GM21529 (cell line): Measurements from ENCODE around the gene SLC37A2.
"Not testable (repeated sequence)": the region's sequence is repeated elsewhere in the genome, so short reads cannot be mapped to it uniquely, and the experiment has no call there.

Source experiments
- ATAC-seq: cut with Tn5 transposase; IDR thresholded peaks from one replicate; pipeline ENCODE4 v1.9.1; 2021; ENCODE audit not compliant: unreplicated experiment

The SLC37A2 gene

GRCh38 chr11:125083312-125084056 is 20.4 kb downstream of the SLC37A2 start:
- ATAC-seq: no peak

DNA sequence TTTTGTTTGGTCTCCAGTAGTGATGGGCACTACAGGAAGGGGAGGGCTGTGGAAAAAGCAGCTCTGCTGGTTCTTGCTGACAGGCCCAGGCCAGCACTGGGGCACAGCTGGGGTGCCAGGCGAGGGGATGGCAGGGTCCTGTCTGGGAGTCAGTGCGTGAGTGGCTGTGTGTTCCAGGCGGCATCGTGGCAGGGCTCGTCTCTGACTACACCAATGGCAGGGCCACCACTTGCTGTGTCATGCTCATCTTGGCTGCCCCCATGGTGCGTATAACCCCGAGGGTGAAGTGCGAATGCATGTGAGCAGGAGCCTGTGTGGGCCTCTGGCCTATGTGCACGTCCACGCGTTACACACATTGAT is 20.9 kb downstream of the SLC37A2 start:
- no peak for ATAC-seq

GRCh38 chr11:125084761-125085231 is 21.7 kb downstream of the SLC37A2 start:
- ATAC-seq: no peak

- ATAC-seq: no peak
Observed at GRCh38 chr11:125085301-125086081, 22.4 kb downstream of the SLC37A2 start.

- no peak for ATAC-seq
Observed at GRCh38 chr11:125086633-125087296, 23.7 kb downstream of the SLC37A2 start.

- ATAC-seq: no peak
Observed at GRCh38 chr11:125088123-125088522, 25.0 kb downstream of the SLC37A2 start.

- ATAC-seq: no peak
Observed at GRCh38 chr11:125088576-125089455, 25.7 kb downstream of the SLC37A2 start.

DNA sequence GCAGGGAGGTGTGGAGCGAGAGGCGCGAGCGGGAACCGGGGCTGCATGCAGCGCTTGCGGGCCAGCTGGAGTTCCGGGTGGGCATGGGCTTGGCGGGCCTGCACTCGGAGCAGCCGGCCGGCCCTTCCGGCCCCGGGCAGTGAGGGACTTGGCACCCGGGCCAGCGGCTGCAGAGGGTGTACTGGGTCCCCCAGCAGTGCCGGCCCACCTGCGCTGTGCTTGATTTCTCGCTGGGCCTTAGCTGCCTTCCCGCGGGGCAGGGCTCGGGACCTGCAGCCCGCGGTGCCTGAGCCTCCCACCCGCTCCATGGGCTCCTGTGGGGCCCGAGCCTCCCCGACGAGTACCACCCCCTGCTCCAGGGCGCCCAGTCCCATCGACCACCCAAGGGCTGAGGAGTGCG is 26.4 kb downstream of the SLC37A2 start:
- not testable (repeated sequence) for ATAC-seq

GRCh38 chr11:125090151-125090550 is 27.0 kb downstream of the SLC37A2 start:
- not testable (repeated sequence) for ATAC-seq

DNA sequence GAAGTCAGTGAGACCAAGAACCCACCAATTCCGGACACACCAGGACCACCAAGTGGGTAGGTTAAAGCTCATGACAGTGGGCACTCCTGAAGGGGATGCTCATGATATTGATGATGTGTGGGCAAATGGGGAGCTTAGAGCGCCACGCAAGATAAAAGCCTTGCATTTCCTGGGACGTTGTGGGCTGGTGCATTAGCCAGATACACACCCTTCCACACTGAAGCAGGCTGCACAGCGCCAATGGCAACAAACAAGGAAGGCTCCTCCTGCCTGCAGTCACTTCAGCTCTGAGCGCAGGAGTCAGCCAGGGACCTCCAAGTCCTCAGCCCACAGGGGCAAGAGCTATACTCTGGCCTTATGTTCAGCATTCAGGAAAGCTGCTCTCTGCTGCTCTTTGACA is 27.7 kb downstream of the SLC37A2 start:
- ATAC-seq: no peak

DNA sequence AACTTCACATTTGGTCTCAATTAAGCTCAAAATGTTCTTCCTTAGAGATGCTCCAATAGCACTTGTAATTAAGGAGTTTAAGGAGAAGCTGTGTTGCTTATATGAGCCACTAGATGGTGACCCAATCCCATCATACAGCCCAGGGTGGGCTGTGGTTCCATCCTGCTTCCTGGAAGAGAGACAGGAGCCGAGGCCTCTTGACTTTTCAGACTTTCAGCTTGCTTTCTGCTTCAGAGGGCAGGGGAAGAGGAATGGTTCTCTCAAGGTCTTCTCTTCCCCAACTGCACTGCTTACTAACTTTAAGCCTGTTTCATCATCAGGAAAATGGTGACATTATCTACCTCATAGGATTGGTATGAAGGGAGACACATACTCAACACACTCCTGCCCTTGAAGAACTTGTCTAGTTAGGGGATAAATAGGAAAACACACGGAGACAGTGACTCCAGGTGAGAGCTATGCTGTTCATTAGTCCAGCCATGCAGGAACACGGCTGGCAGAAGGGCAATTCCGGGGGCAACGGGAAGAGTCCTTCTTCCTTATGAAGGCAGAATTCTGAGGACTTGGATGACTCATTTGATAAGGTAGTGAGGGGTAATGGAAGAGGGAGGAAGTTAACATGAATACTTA is 28.3 kb downstream of the SLC37A2 start:
- ATAC-seq: peak; percentile 62

GRCh38 chr11:125091877-125092664 is 29.0 kb downstream of the SLC37A2 start:
- no peak for ATAC-seq

DNA sequence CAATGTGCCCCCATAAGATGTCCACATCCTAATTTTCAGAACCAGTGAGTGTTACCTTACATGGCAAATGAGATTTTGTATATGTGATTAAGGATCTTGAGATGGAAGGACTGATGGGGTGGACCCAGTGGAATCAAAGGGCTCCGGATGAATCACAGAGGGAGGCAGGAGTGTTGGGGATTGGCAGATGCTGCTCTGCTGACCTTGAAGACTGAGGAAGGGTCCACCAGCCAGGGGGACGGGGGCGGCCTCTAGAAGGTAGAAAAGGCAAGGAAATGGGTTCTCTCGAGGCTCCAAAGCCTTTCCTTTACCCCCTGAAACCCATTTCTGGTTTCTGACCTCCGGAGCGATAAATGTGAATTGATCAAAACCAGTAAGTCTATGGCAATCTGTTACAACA is 29.6 kb downstream of the SLC37A2 start:
- ATAC-seq: no peak

DNA sequence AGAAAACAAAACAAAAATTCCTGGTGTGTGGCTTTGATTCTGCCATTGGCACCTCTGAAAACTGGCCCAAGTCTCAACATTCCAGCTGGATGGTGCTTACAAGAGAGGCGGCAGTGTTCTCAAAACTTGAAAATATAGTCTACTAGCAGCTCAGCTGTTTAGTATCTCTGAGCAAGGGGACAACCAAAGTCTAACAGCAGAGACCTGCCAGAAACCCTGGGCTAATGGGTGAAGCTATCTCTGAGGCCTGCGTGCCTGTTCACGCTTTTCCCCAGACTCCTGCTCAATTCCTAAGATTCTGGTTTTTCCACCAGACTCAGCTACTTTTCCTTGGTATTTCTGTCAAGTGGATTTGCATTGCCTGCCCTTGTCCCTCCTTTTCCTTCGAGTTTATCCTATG is 30.4 kb downstream of the SLC37A2 start:
- no peak for ATAC-seq

- no peak for ATAC-seq
Observed at GRCh38 chr11:125094731-125095130, 31.6 kb downstream of the SLC37A2 start.

DNA sequence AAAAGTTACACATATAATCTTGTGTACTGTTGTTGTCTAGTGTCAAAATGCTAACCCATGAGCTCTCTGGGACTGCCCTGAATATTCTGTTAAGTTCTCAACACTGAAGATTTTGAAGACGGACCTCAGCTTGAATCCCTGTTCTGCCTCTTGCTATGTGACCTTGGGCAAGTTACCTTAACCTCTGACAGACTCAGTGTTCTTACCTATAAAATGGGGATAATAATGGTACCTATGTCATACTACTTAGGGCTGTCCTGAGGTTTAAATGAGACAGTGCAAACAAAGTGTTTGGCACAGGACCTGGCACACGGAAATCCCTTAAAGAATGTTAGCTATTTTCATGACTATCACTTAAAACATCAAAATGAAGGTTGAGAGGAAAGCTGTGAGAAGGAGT is 37.0 kb downstream of the SLC37A2 start:
- ATAC-seq: no peak

DNA sequence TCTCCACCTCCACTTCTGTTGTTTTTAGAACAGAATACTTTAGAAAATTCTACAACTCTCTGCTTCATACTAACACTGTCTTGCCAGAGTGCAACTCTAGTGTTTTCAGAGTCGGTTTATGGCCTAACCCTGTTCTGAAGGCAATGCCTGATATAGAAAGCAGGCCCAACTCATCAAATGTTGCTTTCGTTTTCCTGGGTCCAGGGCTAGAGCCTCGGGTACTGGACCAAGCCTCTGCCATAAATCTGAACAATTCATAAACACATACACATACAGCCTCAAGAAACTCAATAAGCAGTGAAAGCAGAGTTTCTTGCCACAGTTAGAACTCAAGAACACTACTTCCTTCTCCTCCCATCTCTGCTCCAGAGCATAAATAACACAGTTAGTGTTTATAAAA is 38.5 kb downstream of the SLC37A2 start:
- no peak for ATAC-seq

DNA sequence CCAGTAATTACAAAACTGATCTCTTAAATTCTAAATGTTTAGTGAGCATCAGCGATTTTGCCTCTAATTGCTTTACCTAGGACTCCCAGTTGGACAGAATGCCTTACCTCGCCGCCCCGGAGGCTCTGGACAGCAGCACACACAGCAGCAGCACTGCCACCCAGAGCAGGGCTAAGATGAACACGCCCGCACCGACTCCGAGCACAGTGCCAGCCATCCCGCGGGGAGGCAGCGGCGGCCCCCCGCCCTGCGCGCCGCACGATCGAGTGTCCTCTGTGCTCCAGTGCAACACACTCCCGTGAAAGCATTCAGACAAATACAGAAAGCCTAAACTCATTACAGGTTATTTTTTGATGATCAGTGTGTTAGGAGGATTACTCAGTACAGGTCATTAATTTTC is 38.9 kb downstream of the SLC37A2 start:
- ATAC-seq: no peak

DNA sequence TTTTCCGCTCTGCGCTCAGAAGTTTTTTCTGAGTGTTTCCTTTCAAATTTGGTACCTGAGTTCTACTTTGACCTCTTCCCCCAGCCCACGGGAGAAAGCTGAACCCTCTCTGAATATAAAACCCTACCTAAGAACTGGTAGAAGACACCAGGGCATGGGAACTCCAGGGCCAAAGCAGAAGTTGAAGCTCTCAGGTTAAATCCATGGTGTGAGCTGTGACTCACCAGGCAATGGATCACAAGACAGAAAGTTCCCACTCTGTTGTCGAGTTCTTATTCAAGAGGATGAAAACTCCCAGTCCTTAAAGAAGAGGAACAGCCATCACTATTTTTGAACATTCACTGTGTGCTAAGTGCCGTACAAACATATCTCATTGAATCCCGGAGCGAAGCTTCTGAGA is 39.4 kb downstream of the SLC37A2 start:
- no peak for ATAC-seq

DNA sequence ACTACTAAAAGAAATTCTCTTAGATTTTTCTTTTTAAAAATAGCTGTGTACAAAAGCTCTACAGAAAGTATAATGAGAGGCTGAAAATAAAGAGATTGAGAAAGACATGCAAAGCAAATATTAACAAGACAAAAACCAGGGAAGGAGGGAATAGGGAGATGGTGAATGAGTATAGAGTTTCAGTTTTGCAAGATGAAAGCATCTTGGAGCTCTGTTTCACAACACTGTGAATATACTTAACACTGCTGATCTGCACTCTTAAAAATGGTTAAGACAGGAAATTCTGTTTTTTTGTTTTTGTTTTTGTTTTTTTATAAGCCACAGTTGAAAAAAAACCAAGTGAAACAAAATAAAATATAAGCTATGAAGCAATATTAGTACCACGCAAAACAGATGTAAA is 42.8 kb downstream of the SLC37A2 start:
- ATAC-seq: no peak
